Retinal pigment epithelial cell (primary cell): Measurements from ENCODE around the gene CRACR2B.

Experiments used
- DNase-seq: peaks from one replicate; pipeline ENCODE4 v3.0.0-alpha.2; 2010; ENCODE audit warnings: low read depth
- H3K4me3 ChIP-seq: 2 replicates; pipeline ENCODE4 v1.5.1; 2011; ENCODE audit warnings: mild to moderate bottlenecking, low read length, control low read depth, moderate library complexity
- CTCF ChIP-seq: conservative IDR thresholded peaks from 2 replicates; pipeline ENCODE4 v1.5.1; 2011; ENCODE audit warnings: low read depth, low read length, control low read depth, inconsistent platforms

CRACR2B gene

DNA sequence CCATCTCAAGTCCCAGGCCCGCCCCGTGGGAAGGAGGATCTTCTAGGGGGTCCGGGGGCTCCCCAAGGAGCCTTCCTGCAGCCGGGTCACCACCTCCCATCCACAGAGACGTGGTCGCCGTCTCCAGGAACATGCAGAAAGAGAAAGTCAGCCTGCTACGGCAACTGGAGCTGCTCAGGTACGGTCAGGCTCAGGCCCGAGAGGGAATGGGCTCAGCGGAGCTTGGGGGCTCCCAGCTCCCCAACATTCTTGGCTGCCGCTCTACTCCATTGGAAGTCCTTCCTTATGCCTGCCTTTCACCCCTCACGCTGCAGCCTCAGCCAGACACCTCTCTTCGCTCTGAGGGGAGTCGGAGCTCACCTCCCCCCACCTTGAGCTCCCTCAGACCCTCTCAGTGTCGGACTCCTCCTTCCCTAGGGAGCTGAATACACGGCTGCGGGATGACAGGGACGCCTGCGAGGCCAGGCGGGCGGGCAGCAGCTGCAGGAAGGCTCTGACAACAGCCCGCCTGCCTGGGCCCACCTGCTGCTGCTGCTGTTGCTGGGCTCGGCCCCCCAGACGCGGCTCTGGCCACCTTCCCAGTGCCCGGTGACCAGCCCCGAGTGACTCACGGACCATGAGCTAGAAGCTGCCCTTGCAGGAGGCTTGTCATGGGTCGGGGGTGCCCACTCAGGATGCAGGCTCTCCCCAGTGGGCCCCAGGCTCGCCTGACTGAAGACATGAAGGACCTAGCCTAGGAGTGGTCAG lies 3.6 kb downstream of the CRACR2B start:
- peak; percentile 43 for DNase-seq
- TF ChIP-seq CTCF: no peak
- peak overlapping the region; percentile 14 for H3K4me3 ChIP-seq

DNA sequence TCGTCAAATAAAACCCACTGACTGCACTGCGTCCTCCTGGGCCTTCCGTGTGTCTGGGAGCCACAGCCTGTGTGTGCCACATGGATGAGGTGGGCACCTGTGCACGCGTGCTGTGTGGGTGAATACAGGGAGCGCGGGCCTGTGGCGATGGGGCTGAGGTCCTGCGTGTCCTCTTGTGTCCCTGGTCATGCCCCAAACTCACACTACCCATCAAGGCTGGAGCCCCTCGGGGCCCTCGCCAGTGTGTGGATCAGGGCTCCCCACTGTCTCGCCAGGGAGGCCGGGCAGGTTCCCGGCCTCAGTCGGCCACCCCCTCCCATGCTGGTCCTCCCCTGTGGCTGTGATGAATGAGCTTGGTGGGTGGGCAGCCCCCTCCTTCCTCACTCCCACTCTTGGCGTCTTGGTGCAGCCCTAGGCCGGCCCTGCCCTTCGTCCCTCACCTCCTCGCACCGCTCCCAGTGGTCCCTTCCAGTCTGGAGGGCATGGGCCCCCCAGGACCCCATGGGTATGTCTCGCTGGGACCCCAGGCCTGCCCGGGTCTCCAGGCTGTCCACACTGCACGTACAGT lies 4.3 kb downstream of the CRACR2B start:
- peak overlapping the region; percentile 50 for H3K4me3 ChIP-seq
- TF ChIP-seq CTCF: no peak
- no peak for DNase-seq

DNA sequence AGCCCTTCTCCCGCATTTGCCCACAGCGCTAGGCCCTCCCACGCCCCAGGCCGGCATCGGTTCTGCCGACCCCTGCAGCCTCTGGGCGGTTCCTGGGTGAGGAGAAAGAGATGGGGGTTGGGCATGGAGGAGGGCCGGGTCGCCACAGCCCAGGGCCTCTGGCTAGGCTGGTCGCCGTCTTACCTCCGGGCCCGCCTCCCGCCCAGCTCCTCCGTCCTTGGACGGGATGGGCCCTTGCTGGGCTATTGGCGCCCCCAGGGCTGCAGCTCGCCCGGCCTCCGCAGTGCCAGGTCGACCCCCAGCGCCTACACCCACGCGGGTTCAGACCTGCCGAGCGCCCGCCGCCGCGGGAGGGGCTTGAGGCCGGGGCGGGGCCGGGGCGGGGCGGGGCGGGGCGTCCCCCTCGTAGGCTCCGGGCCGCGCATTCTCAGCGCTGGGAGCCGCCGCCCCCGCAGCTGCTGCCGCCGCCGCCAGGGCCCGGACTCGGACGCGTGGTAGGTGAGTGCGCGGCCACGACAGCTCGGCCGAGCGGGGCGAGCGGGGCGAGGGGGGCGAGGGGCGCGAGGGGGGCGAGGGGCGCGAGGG lies 4.9 kb downstream of the CRACR2B start, which contains the start of gene CD151:
Gene CD151 (plus strand): TSS at position 424 of the 585 bp plus-strand sequence. CDS start 3,118 bp downstream, outside the sequence.
- DNase-seq: no peak
- TF ChIP-seq CTCF: no peak
- H3K4me3 ChIP-seq: peak within 1 kb of the TSS; percentile 80

DNA sequence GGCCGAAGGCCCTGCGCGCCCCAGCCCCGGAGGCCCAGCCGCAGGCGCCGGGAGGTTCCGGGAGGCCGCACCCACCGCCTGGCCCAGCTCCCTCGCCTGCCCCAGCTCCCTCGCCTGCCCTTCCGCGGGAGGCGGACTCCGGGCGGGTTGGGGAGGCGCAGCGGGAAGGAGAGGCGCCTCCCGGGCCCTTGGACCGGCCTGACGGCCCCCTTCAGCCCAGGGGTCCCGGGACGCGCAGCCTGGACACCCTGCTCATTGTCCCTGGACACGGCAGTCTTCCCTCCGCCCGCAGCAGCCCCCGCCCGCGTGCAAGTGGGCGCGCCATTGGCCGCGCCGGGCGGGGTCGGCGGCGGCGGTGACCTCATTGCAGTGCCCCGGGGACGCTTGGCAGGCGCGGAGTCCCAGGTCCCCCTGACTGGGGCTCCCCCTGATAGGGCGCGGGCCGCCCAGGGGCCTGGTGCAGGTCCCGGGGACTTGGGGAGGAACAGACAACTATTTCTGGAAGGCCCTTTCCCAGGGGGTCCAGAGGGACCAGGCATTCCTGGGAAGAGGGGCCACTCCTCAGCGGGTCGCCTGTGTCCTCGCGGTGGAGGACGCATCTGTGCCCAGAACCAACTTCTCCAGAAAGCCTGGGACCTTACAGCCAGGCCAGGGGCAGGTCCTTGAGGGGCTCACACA lies 5.5 kb downstream of the CRACR2B start:
- TF ChIP-seq CTCF: no peak
- H3K4me3 ChIP-seq: peak overlapping the region; percentile 80
- no peak for DNase-seq

DNA sequence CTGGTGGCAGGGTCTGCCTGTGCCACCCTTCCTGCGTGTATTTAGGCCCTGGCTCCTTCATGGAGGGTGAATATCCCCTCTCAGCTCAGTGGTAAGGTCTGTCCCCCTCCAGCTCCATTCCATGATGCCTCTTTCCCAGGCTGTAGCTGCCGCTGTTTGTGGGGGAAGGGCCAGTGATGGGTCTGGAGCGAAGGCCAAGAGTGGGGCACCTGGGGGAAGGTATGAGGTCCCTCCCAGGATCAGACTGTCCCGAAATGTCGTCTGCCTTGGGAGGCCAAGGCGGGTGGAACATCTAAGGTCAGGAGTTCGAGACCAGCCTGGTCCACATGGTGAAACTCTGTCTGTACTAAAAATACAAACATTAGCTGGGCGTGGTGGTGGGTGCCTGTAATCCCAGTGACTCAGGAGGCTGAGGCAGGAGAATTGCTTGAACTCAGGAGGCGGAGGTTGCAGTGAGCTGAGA lies 6.2 kb downstream of the CRACR2B start:
- DNase-seq: no peak
- TF ChIP-seq CTCF: no peak
- H3K4me3 ChIP-seq: peak overlapping the region; percentile 80

GRCh38 chr11:834371-835316 lies 6.9 kb downstream of the CRACR2B start:
- DNase-seq: peak; percentile 95
- peak overlapping the region; percentile 80 for H3K4me3 ChIP-seq
- TF ChIP-seq CTCF: no peak
